HEK293T (cell line): Measurements from ENCODE around the gene OR1J2.

Experiments used
- ARNT ChIP-seq: fragments of 450-650 bp; IDR thresholded peaks from 2 replicates; pipeline ENCODE4 v1.6.1; 2017; ENCODE audit warnings: mild to moderate bottlenecking
- CTBP1 ChIP-seq: fragments of 450-650 bp; IDR thresholded peaks from 2 replicates; pipeline ENCODE4 v1.6.1; 2016; ENCODE audit warnings: borderline replicate concordance
- FOXM1 ChIP-seq: fragments of 450-650 bp; IDR thresholded peaks from 2 replicates; pipeline ENCODE4 v1.6.1; 2017; ENCODE audit warnings: mild to moderate bottlenecking, borderline replicate concordance
- LEF1 ChIP-seq: fragments of 450-650 bp; IDR thresholded peaks from 2 replicates; pipeline ENCODE4 v1.6.1; 2017; ENCODE audit warnings: mild to moderate bottlenecking, borderline replicate concordance
- NFRKB ChIP-seq: fragments of 450-650 bp; IDR thresholded peaks from 2 replicates; pipeline ENCODE4 v1.6.1; 2016; ENCODE audit warnings: mild to moderate bottlenecking, moderate library complexity

GRCh38 chr9:122498883-122499288 lies 11.7 kb upstream of the OR1J2 start:
- no peak for TF ChIP-seq FOXM1
- no peak for TF ChIP-seq NFRKB
- TF ChIP-seq LEF1: no peak
- TF ChIP-seq ARNT: no peak
- no peak for TF ChIP-seq CTBP1
